ENCODE measurements around the gene FRMD4A.
"Not testable (repeated sequence)": the region's sequence is repeated elsewhere in the genome, so short reads cannot be mapped to it uniquely, and the experiment has no call there.

The FRMD4A gene

GRCh38 chr10:13869295-13869664, 461.4 kb downstream of the FRMD4A start:
- DNase-seq: no peak

GRCh38 chr10:13868528-13869294, 462.0 kb downstream of the FRMD4A start:
- no peak for DNase-seq

DNA sequence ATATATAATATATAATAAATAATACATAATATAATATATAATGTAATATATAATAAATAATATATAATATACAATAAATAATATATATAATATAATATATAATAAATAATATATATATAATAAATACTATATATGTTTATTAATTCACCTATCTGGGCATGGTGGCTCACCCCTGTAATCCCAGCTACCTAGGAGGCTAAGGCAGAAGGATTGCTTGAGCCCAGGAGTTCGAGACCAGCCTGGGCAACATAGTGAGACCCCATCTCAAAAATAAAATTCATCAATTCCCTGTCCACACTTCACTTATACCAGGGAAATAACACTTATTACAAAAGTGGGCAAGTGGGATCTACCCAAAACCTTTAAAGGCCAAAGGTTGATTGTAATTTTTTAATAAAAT, 462.9 kb downstream of the FRMD4A start:
- no peak for DNase-seq

GRCh38 chr10:13865758-13866491, 464.8 kb downstream of the FRMD4A start:
- no peak for DNase-seq

GRCh38 chr10:13865220-13865619, 465.5 kb downstream of the FRMD4A start:
- not testable (repeated sequence) for DNase-seq

DNA sequence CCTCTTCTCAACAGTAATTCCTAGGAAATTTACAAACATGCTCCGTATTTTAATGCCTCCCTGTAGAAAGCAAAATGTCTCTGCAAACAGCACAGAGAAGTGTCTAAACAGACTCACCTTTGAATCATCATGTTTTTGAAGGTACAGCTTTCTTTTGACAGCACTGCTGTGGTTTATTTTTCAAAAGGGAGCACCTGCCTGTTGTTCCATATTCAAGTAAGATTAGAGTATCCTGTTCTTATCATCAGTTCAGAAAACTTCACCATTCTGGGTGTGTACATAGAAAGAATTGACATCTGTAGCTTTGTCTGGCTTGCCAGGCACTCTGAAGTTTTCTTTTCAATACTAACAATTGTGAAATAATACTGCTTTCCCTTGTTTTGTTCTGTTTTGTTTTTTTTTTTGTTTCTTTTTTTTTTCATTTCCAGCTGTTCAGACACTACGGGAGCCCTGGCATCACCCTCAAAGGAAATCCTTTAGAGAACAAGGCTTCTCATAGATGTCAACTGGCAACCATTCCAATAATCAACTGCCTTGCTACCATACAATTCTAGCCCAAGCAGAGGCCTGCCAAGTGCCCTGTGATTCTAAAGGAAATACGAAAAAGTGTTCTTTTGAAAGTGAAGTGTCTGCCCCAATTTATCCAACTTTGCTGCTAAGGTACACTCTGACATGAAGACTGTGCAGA, 468.0 kb downstream of the FRMD4A start:
- no peak for DNase-seq

- DNase-seq: no peak
Observed at GRCh38 chr10:13860886-13861285, 469.8 kb downstream of the FRMD4A start.

GRCh38 chr10:13859979-13860654, 470.6 kb downstream of the FRMD4A start:
- DNase-seq: no peak

- no peak for DNase-seq
Observed at GRCh38 chr10:13858709-13859108, 472.0 kb downstream of the FRMD4A start.

DNA sequence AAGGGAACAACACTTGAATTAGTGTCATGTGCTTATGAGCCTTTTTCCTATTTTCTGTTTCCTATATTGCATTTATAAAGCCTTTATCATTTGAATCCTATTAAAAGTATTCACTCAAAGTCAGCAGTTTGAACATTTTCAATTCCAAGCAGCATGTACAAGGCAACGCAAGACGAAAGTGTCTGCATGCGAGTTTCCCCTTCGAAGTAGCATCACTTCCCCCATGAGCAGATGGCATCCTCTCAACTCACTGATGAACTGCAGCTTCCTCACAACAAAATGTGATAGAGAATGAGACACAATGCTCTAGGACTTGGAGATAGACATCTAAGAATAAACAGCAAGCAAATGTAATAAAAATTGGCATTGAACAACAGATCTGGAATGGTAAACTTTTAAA, 473.3 kb downstream of the FRMD4A start:
- DNase-seq: no peak

GRCh38 chr10:13853854-13854253, 476.9 kb downstream of the FRMD4A start:
- no peak for DNase-seq

GRCh38 chr10:13852872-13853271, 477.9 kb downstream of the FRMD4A start:
- DNase-seq: no peak

GRCh38 chr10:13851906-13852305, 478.8 kb downstream of the FRMD4A start:
- no peak for DNase-seq

GRCh38 chr10:13848520-13849445, 481.9 kb downstream of the FRMD4A start:
- no peak for DNase-seq

- no peak for DNase-seq
Observed at GRCh38 chr10:13847201-13847631, 483.5 kb downstream of the FRMD4A start.

DNA sequence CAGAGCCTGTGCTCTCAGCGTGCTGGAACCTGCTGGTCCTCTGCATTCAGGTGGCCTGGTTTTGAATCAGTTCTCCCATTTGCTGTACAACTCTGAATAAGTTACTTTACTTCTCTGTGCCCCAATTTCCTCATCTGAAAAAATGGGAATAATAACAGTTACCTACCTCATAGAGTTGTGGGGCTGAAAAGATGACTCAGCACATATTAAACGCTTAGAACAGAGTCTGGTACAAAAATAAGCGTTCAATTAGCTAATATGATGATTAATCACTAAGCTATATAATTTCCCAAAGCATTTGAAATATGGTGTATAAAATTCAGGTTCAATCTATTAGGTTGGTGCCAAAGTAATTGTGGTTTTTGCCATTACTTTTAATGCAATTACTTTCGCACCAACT, 484.8 kb downstream of the FRMD4A start:
- no peak for DNase-seq

GRCh38 chr10:13844651-13845050, 486.1 kb downstream of the FRMD4A start:
- DNase-seq: no peak

- DNase-seq: no peak
Observed at GRCh38 chr10:13842117-13842516, 488.6 kb downstream of the FRMD4A start.

DNA sequence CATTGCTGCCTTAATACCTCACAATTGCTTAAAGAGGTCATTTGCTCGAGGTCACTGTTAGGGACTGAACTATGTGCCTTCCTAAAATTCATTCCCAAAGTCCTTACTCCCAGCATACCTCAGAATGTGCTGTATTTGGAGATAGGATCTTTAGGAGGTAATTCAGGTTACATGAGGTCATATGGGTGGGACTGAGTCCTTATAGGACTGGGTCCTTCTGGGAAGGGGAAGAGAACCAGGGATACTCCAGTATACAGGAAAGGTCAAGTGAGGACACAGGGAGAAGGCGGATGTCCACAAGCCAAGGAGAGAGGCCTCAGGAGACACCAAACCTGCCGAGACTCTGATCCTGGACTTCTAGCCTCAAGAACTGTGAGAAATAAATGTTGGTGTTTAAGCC, 490.7 kb downstream of the FRMD4A start:
- no peak for DNase-seq

DNA sequence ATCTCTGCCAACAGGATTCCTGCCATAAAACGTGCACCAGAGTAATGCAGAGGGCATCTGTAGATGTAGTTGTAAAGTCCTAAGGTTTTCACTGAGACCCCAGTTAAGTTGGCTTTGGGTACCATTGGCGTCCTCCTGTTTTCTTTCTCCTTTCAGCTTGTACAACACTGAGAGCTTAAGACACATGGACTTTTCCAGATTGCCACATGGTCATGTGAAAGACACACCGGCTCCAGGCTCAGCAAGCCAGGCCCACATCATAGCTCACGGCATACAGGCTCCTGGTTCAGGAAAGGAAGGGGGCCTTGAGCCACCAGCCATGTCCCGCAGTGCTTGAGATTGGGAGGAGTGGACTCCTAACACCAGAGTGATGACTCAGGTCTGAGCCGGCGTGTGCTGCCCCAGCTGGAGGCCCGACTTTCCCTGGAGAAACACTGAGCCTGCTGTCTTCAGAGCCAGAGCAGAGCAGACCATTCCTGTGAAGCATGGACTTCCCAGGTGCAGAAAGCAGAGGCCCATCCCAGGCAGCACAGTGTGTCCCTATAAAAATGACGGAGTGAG, 491.2 kb downstream of the FRMD4A start:
- DNase-seq: no peak

- DNase-seq: no peak
Observed at GRCh38 chr10:13839030-13839429, 491.7 kb downstream of the FRMD4A start.

GRCh38 chr10:13837966-13838365, 492.8 kb downstream of the FRMD4A start:
- no peak for DNase-seq

Measured in COR-L47 (cell line).